Nephron (organoid): ENCODE measurements around the gene DCPS.

Experiments
- H3K27ac Mint-ChIP-seq, 3 experiments: 2 replicates each; pipeline ENCODE4 v1.8.0; 2020; ENCODE audit warnings: mixed read lengths in 3 of 3, mild to moderate bottlenecking in 2 of 3, moderate library complexity in 1 of 3
- H3K27me3 Mint-ChIP-seq: 2 replicates; pipeline ENCODE4 v1.8.0; 2021; ENCODE audit warnings: low read depth, mild to moderate bottlenecking, moderate library complexity, mixed read lengths
- H3K36me3 Mint-ChIP-seq: 2 replicates; pipeline ENCODE4 v1.8.0; 2020; ENCODE audit warnings: low read depth, mixed read lengths
- H3K4me1 Mint-ChIP-seq: 2 replicates; pipeline ENCODE4 v1.8.0; 2020; ENCODE audit warnings: mixed read lengths
- H3K4me3 Mint-ChIP-seq, 3 experiments: 2 replicates each; pipeline ENCODE4 v1.8.0; 2020; ENCODE audit warnings: mild to moderate bottlenecking in 3 of 3, mixed read lengths in 3 of 3, moderate library complexity in 2 of 3
- H3K9me3 Mint-ChIP-seq: 2 replicates; pipeline ENCODE4 v1.8.0; 2020; ENCODE audit warnings: mixed read lengths
- CTCF ChIP-seq, 3 experiments: fragments of 200-600 bp; sonication (generic); IDR thresholded peaks; one replicate each; pipeline ENCODE4 v1.5.0; 2021; ENCODE audit warnings: antibody characterized with exemption in 3 of 3; ENCODE audit not compliant: unreplicated experiment in 3 of 3

Gene DCPS

GRCh38 chr11:126282361-126282735 is 21.5 kb upstream of the DCPS start:
- Mint-ChIP-seq H3K4me3 (peak overlapping the region; percentile 93 to 98 (median 94)), H3K36me3 (peaks cover 14% of the 10 kb centered on the region), H3K9me3 (no peaks in the 10 kb centered on the region), H3K4me1 (peaks cover 25% of the 10 kb centered on the region), H3K27me3 (no peaks in the 10 kb centered on the region), H3K27ac (peak overlapping the region; percentile 95 to 98 (median 98))
- no peak for TF ChIP-seq CTCF (IDR thresholded peaks at IDR 0.05; ENCODE audit: unreplicated experiment in 3 of 3)

DNA sequence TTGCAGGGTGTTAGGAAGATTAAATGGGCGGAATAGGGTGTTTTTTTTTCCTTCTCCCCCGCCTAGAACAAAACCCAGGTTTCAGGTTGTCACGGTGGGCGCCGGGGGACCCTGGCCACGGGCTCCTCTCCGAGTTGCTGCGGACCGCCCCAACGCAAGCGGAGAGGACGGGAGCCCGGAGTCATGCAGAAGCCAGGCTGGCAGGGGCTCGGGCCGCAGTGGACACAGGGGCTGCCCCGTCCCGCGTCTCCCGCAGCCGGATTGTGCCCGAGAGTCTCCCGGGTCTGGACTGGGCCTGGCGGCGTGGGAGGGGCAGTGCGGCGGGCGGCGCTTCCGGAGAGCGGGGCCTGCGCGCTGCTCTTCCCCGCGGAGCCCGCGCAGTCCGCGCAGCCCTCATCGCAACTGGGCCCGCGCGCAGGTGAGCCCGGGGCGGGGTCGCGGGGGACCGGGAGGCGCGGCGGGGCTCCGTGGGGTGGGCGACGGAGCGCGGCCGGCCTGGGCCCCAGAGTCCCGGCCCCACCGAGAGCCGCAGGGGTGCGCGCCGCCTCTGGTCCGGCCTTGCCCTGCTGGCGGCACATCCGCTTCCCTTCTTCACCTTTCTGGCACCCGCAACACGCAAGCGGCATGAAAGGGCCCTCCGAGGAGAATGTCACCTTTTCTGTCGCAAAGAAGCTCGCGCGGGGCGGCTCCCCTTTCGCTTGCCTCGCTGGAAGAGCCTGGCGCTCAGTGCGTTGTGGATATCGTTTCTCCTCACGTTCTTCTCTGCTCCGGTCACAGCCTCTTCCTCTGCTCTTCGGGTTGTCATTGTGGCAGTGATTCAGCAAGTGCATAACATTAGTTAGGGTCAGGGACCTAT is 20.9 kb upstream of the DCPS start, which contains the start of gene TIRAP:
Gene TIRAP, plus strand, starts transcription at position 358 of the 856 bp plus-strand sequence. CDS start 7,802 bp downstream, outside the sequence.
- peaks cover 25% of the 10 kb centered on the region for H3K4me1 Mint-ChIP-seq
- H3K9me3 Mint-ChIP-seq, result no peaks in the 10 kb centered on the region
- H3K36me3 Mint-ChIP-seq, result peaks cover 8% of the 10 kb centered on the region
- H3K4me3 Mint-ChIP-seq, result peak within 1 kb of the TSS; percentile 93 to 98 (median 94)
- no peak for TF ChIP-seq CTCF (IDR thresholded peaks at IDR 0.05; ENCODE audit: unreplicated experiment in 3 of 3)
- H3K27ac Mint-ChIP-seq, result peak within 1 kb of the TSS; percentile 95 to 98 (median 98)
- no peaks in the 10 kb centered on the region for H3K27me3 Mint-ChIP-seq

DNA sequence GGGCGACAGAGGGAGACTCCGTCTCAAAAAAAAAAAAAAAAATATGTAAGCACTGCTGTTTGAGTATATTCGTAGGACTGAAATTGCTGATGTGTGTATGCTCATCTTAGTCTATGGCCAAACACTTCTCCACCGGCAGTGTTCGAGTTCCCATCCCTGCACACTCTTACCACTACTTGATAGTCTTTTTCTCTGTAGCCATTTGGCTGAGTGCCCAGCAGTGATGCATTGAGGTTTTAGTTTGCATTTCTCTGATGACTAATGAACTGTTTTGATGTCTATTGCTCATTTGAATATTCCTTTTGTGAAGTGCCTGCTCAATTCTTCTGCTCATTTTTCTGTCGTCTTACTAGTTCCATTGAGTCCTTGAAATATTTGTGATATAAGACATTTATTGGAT is 19.0 kb upstream of the DCPS start:
- no peaks in the 10 kb centered on the region for H3K27me3 Mint-ChIP-seq
- TF ChIP-seq CTCF (IDR thresholded peaks at IDR 0.05; ENCODE audit: unreplicated experiment in 3 of 3), result no peak
- H3K4me3 Mint-ChIP-seq, result peak overlapping the region; percentile 51 to 82 (median 79)
- H3K36me3 Mint-ChIP-seq, result peaks cover 9% of the 10 kb centered on the region
- H3K9me3 Mint-ChIP-seq, result no peaks in the 10 kb centered on the region
- H3K4me1 Mint-ChIP-seq, result peaks cover 25% of the 10 kb centered on the region
- H3K27ac Mint-ChIP-seq, result peak overlapping the region; percentile 69 to 81 (median 76)

- no peak for TF ChIP-seq CTCF (IDR thresholded peaks at IDR 0.05; ENCODE audit: unreplicated experiment in 3 of 3)
- H3K9me3 Mint-ChIP-seq, result no peaks in the 10 kb centered on the region
- no peaks in the 10 kb centered on the region for H3K27me3 Mint-ChIP-seq
- H3K27ac Mint-ChIP-seq, result no peak overlapping the region
- H3K4me1 Mint-ChIP-seq, result peaks cover 9% of the 10 kb centered on the region
- no peak overlapping the region for H3K4me3 Mint-ChIP-seq
- H3K36me3 Mint-ChIP-seq, result peaks cover 18% of the 10 kb centered on the region
Measured at GRCh38 chr11:126288237-126288636, 15.6 kb upstream of the DCPS start.

DNA sequence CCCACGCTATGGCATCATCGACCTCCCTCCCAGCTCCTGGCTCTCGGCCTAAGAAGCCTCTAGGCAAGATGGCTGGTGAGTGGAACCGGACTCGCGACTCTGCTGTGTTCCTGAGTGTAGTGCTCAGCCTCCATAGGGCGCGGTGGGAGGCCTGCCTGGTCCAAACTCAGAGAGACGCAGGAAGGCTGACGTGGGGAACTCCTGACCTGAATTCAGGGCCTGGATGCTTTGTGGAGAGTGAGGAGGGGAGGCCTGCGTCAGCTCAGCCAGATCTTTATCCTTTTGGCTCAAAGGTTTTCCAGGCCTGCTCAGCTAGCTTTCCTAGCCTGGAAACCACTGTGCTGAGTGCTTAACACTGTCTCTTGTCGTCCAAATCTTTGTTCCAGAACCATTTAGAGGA is 13.0 kb upstream of the DCPS start:
- no peaks in the 10 kb centered on the region for H3K9me3 Mint-ChIP-seq
- H3K27ac Mint-ChIP-seq, result no peak overlapping the region
- no peaks in the 10 kb centered on the region for H3K27me3 Mint-ChIP-seq
- TF ChIP-seq CTCF (IDR thresholded peaks at IDR 0.05; ENCODE audit: unreplicated experiment in 3 of 3), result no peak
- H3K4me3 Mint-ChIP-seq, result no peak overlapping the region
- H3K36me3 Mint-ChIP-seq, result peaks cover 34% of the 10 kb centered on the region
- no peaks in the 10 kb centered on the region for H3K4me1 Mint-ChIP-seq

- no peak for TF ChIP-seq CTCF (IDR thresholded peaks at IDR 0.05; ENCODE audit: unreplicated experiment in 3 of 3)
- Mint-ChIP-seq H3K4me1 (no peaks in the 10 kb centered on the region), H3K36me3 (peaks cover 41% of the 10 kb centered on the region), H3K9me3 (no peaks in the 10 kb centered on the region), H3K27ac (no peak overlapping the region), H3K4me3 (no peak overlapping the region), H3K27me3 (no peaks in the 10 kb centered on the region)
Measured at GRCh38 chr11:126293726-126294125, 10.1 kb upstream of the DCPS start.
